ENCODE data around the gene MEF2C.

Gene MEF2C

GRCh38 chr5:88888291-88888690 is 5.3 kb upstream of the MEF2C start:
- no peak for DNase-seq

GRCh38 chr5:88887342-88887741 is 4.4 kb upstream of the MEF2C start:
- DNase-seq = no peak

GRCh38 chr5:88886746-88887341 is 3.9 kb upstream of the MEF2C start:
- DNase-seq = no peak

- DNase-seq = no peak
Measured at GRCh38 chr5:88886252-88886651, 3.3 kb upstream of the MEF2C start.

GRCh38 chr5:88885002-88885401 is 2.0 kb upstream of the MEF2C start:
- no peak for DNase-seq

GRCh38 chr5:88884608-88884877 is 1.6 kb upstream of the MEF2C start:
- no peak for DNase-seq

GRCh38 chr5:88883836-88884607 is 1.0 kb upstream of the MEF2C start:
- no peak for DNase-seq

GRCh38 chr5:88882276-88883038 is 527 bp downstream of the MEF2C start:
- no peak for DNase-seq

- no peak for DNase-seq
Measured at GRCh38 chr5:88881571-88881971, 1.4 kb downstream of the MEF2C start.

- no peak for DNase-seq
Measured at GRCh38 chr5:88880201-88880600, 2.8 kb downstream of the MEF2C start.

- no peak for DNase-seq
Measured at GRCh38 chr5:88879724-88880123, 3.3 kb downstream of the MEF2C start.

- no peak for DNase-seq
Measured at GRCh38 chr5:88878976-88879375, 4.0 kb downstream of the MEF2C start.

GRCh38 chr5:88877826-88878225 is 5.2 kb downstream of the MEF2C start:
- DNase-seq = no peak

GRCh38 chr5:88876714-88877113 is 6.3 kb downstream of the MEF2C start:
- no peak for DNase-seq

GRCh38 chr5:88875341-88876234 is 7.4 kb downstream of the MEF2C start:
- DNase-seq = no peak

GRCh38 chr5:88873447-88873846 is 9.5 kb downstream of the MEF2C start:
- no peak for DNase-seq

GRCh38 chr5:88872971-88873370 is 10.0 kb downstream of the MEF2C start:
- DNase-seq = no peak

- no peak for DNase-seq
Measured at GRCh38 chr5:88870285-88870684, 12.7 kb downstream of the MEF2C start.

GRCh38 chr5:88868468-88869068 is 14.4 kb downstream of the MEF2C start:
- DNase-seq = no peak

- DNase-seq = no peak
Measured at GRCh38 chr5:88867638-88868037, 15.3 kb downstream of the MEF2C start.

GRCh38 chr5:88863523-88863922 is 19.5 kb downstream of the MEF2C start:
- DNase-seq = no peak

- no peak for DNase-seq
Measured at GRCh38 chr5:88862547-88863175, 20.3 kb downstream of the MEF2C start.
